Smooth muscle cell (in vitro differentiated cells): ENCODE measurements around the gene NUMB. TPM values are rescaled to one million over a fixed set of nuclear protein-coding genes. Genes with fewer than 3 reads are reported as not detected.

Source experiments
- DNase-seq: peaks from one replicate; lab custom pipeline; 2025; ENCODE audit not compliant: unreplicated experiment; lab: John Stamatoyannopoulos, UW
- H2AFZ ChIP-seq: fragments of 200-600 bp; sonication (generic); 2 replicates; pipeline ENCODE4 v1.6.0; 2016; ENCODE audit warnings: antibody characterized with exemption, low read depth, mild to moderate bottlenecking
- H3F3A ChIP-seq: fragments of 200-600 bp; sonication (generic); 2 replicates; pipeline ENCODE4 v1.6.0; 2017; ENCODE audit warnings: antibody characterized with exemption, low read depth
- H3K27ac ChIP-seq: fragments of 200-600 bp; sonication (generic); 2 replicates; pipeline ENCODE4 v1.5.1; 2016; ENCODE audit warnings: low read depth, mild to moderate bottlenecking
- H3K27me3 ChIP-seq: fragments of 200-600 bp; sonication (generic); 2 replicates; pipeline ENCODE4 v1.6.1; 2016; ENCODE audit warnings: low read depth, mild to moderate bottlenecking
- H3K36me3 ChIP-seq: fragments of 200-600 bp; sonication (generic); 2 replicates; pipeline ENCODE4 v1.5.1; 2016; ENCODE audit warnings: low read depth
- H3K4me1 ChIP-seq: fragments of 200-600 bp; sonication (generic); 2 replicates; pipeline ENCODE4 v1.5.1; 2016; ENCODE audit warnings: low read depth
- H3K4me2 ChIP-seq: fragments of 200-600 bp; sonication (generic); 2 replicates; pipeline ENCODE4 v1.6.0; 2016; ENCODE audit warnings: mild to moderate bottlenecking
- H3K4me3 ChIP-seq: fragments of 200-600 bp; sonication (generic); 2 replicates; pipeline ENCODE4 v1.5.1; 2016; ENCODE audit warnings: mild to moderate bottlenecking
- H3K79me2 ChIP-seq: fragments of 200-600 bp; sonication (generic); 2 replicates; pipeline ENCODE4 v1.6.0; 2016; ENCODE audit warnings: low read depth, mild to moderate bottlenecking
- H3K9ac ChIP-seq: fragments of 200-600 bp; sonication (generic); 2 replicates; pipeline ENCODE4 v1.6.0; 2016; ENCODE audit warnings: low read depth
- H3K9me3 ChIP-seq: fragments of 200-600 bp; sonication (generic); replicated peaks from 2 replicates; pipeline ENCODE4 v1.5.1; 2016; ENCODE audit warnings: low read depth
- H4K20me1 ChIP-seq: fragments of 200-600 bp; sonication (generic); 2 replicates; pipeline ENCODE4 v1.6.0; 2016; ENCODE audit warnings: low read depth
- WGBS: methylation state at CpG from one replicate; pipeline ENCODE4 v1.1.7; 2016; ENCODE audit warnings: low lambda C conversion rate; 5-methylcytosine and 5-hydroxymethylcytosine counted together
- polyA plus RNA-seq: library from polyadenylated mRNA; unstranded; fragments of >200 nt; fragmentation: Nextera tagmentation; extraction: Ambion mirVana; gene quantifications from 2 replicates; pipeline ENCODE4 v1.2.1, GENCODE V29; 2016
- total RNA-seq: library from RNA; depleted of rRNA; stranded (reverse); fragments of >200 nt; gene quantifications from 2 replicates; pipeline ENCODE4 v1.2.3, GENCODE V29; 2014
- TF ChIP-seq, protein P1 (sequence below): fragments of 200-600 bp; sonication (generic); IDR thresholded peaks from 2 replicates; pipeline ENCODE4 v1.5.1; 2017; ENCODE audit warnings: borderline replicate concordance, mild to moderate bottlenecking, antibody characterized with exemption; ENCODE audit not compliant: insufficient read depth, poor library complexity, severe bottlenecking

The NUMB gene
- total and polyA plus RNA-seq, 2 experiments from 2014 or later, result 34.5 to 57.4 TPM

DNA sequence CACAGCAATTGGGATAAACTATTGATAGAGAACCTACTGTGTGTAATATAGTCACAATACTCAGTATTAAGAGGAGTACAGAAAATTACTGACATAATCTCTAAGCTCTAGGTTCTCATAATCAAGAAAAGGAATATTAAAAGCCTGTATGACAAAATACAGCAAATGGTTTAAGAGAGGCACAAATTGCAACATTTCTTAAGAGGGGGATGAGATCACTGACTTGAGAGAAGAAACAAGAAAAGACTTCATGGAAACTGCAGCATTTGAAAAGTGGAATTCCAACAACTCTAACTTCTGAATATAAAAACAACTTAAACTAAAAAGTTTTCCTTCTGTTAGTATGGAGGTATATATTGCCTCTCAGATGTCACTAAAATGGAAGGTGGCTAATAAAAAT, 89.7 kb downstream of the NUMB start:
- H4K20me1 ChIP-seq, result peaks cover 96% of the 10 kb centered on the region
- no peaks in the 10 kb centered on the region for H3K36me3 ChIP-seq
- H3K9ac ChIP-seq, result no peak overlapping the region
- H3K27me3 ChIP-seq, result no peaks in the 10 kb centered on the region
- H3K4me2 ChIP-seq, result no peak overlapping the region
- no peak overlapping the region for H2AFZ ChIP-seq
- no peaks in the 10 kb centered on the region for H3F3A ChIP-seq
- H3K9me3 ChIP-seq, result no peaks in the 10 kb centered on the region
- H3K27ac ChIP-seq, result no peak overlapping the region
- DNase-seq, result no peak
- H3K4me1 ChIP-seq, result no peaks in the 10 kb centered on the region
- H3K4me3 ChIP-seq, result no peak overlapping the region
- TF ChIP-seq, protein P1, sequence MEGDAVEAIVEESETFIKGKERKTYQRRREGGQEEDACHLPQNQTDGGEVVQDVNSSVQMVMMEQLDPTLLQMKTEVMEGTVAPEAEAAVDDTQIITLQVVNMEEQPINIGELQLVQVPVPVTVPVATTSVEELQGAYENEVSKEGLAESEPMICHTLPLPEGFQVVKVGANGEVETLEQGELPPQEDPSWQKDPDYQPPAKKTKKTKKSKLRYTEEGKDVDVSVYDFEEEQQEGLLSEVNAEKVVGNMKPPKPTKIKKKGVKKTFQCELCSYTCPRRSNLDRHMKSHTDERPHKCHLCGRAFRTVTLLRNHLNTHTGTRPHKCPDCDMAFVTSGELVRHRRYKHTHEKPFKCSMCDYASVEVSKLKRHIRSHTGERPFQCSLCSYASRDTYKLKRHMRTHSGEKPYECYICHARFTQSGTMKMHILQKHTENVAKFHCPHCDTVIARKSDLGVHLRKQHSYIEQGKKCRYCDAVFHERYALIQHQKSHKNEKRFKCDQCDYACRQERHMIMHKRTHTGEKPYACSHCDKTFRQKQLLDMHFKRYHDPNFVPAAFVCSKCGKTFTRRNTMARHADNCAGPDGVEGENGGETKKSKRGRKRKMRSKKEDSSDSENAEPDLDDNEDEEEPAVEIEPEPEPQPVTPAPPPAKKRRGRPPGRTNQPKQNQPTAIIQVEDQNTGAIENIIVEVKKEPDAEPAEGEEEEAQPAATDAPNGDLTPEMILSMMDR, result no peak
- H3K79me2 ChIP-seq, result peaks cover 51% of the 10 kb centered on the region

DNA sequence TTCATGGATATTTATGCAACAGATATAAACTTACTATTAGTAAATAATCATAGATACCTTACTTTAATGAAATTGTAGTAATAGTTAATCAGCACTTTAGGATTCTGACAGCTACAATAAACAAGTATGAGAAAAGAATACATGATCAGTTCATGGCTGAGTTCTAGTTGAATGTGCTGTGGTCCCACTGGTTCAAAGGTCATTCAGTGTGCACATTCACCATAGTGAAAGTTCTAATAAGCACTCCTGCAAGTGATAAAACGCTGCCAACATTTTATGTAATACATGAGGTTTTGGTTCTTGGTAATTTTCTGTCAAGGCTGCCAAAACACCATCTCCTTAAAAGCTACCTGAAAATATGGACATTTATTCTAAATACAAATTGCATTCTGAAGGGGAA, 92.6 kb downstream of the NUMB start:
- Histone ChIP-seq H3F3A (no peaks in the 10 kb centered on the region), H3K9me3 (no peaks in the 10 kb centered on the region), H3K4me3 (no peak overlapping the region), H3K36me3 (no peaks in the 10 kb centered on the region), H3K4me1 (no peaks in the 10 kb centered on the region), H3K27ac (no peak overlapping the region), H3K27me3 (no peaks in the 10 kb centered on the region), H4K20me1 (peaks cover 98% of the 10 kb centered on the region), H2AFZ (no peak overlapping the region), H3K9ac (no peak overlapping the region), H3K79me2 (peaks cover 33% of the 10 kb centered on the region), H3K4me2 (no peak overlapping the region)
- TF ChIP-seq, protein P1, result no peak
- DNase-seq, result no peak
- 94% methylated on average over 1 of the region's 1 CpG for WGBS

DNA sequence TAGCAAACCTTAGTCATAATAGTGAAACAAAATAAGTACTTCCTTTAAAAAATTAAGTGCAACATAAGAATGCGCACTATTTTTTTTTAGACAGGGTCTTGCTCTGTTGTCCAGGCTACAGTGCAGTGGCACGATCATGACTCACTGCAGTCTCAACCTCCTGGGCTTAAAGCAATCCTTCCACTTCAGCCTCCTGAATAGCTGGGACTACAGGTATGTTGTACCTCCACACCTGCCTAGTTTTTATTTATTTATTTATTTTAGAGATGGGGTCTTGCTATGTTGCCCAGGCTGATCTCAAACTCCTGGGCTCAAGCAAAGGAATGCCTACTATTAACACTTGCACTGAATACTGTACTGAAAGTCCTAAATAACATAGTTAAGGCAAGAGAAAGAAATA, 93.8 kb downstream of the NUMB start:
- H3K27me3 ChIP-seq, result no peaks in the 10 kb centered on the region
- peaks cover 98% of the 10 kb centered on the region for H4K20me1 ChIP-seq
- TF ChIP-seq, protein P1, result no peak
- H3F3A ChIP-seq, result no peaks in the 10 kb centered on the region
- no peak overlapping the region for H2AFZ ChIP-seq
- no peak for DNase-seq
- no peaks in the 10 kb centered on the region for H3K36me3 ChIP-seq
- no peak overlapping the region for H3K4me3 ChIP-seq
- H3K4me2 ChIP-seq, result no peak overlapping the region
- H3K9ac ChIP-seq, result no peak overlapping the region
- no peaks in the 10 kb centered on the region for H3K4me1 ChIP-seq
- 99% methylated on average over 2 of the region's 2 CpGs for WGBS
- H3K27ac ChIP-seq, result no peak overlapping the region
- H3K79me2 ChIP-seq, result peaks cover 31% of the 10 kb centered on the region
- H3K9me3 ChIP-seq, result no peaks in the 10 kb centered on the region

DNA sequence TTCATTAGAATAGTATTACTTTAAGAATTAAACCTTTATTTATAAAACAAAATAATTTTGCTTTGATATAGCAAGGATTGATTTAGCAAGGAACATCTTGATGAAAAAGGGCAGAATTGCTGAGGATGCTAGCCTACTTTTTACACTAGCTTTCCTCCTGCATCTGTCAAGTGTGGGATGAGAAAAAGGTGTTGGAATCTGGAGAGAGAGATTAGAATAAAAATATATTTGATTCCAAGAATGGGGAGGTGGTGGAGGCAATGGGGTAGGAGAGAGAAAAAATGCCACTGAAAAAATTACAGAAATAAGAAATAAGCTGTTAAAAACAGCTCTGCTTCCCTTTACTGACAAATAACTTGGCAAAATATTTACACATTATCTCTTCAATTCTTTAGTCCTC, 98.9 kb downstream of the NUMB start:
- H3K79me2 ChIP-seq, result peaks cover 41% of the 10 kb centered on the region
- H4K20me1 ChIP-seq, result peaks cover 96% of the 10 kb centered on the region
- no peak overlapping the region for H3K27ac ChIP-seq
- H3K9me3 ChIP-seq, result no peaks in the 10 kb centered on the region
- H3K4me1 ChIP-seq, result no peaks in the 10 kb centered on the region
- no peaks in the 10 kb centered on the region for H3K36me3 ChIP-seq
- no peak overlapping the region for H3K4me3 ChIP-seq
- H3F3A ChIP-seq, result no peaks in the 10 kb centered on the region
- no peak overlapping the region for H3K4me2 ChIP-seq
- H3K9ac ChIP-seq, result no peak overlapping the region
- no peak overlapping the region for H2AFZ ChIP-seq
- TF ChIP-seq, protein P1, result no peak
- DNase-seq, result no peak
- H3K27me3 ChIP-seq, result no peaks in the 10 kb centered on the region
